Smooth muscle cell (in vitro differentiated cells): Measurements from ENCODE around the gene YRDC. TPM values are rescaled to one million over a fixed set of nuclear protein-coding genes. Genes with fewer than 3 reads are reported as not detected.

Experiments used
- DNase-seq: peaks from one replicate; lab custom pipeline; 2025; ENCODE audit not compliant: unreplicated experiment; lab: John Stamatoyannopoulos, UW
- H2AFZ ChIP-seq: fragments of 200-600 bp; sonication (generic); 2 replicates; pipeline ENCODE4 v1.6.0; 2016; ENCODE audit warnings: antibody characterized with exemption, low read depth, mild to moderate bottlenecking
- H3F3A ChIP-seq: fragments of 200-600 bp; sonication (generic); 2 replicates; pipeline ENCODE4 v1.6.0; 2017; ENCODE audit warnings: antibody characterized with exemption, low read depth
- H3K27ac ChIP-seq: fragments of 200-600 bp; sonication (generic); 2 replicates; pipeline ENCODE4 v1.5.1; 2016; ENCODE audit warnings: low read depth, mild to moderate bottlenecking
- H3K27me3 ChIP-seq: fragments of 200-600 bp; sonication (generic); 2 replicates; pipeline ENCODE4 v1.6.1; 2016; ENCODE audit warnings: low read depth, mild to moderate bottlenecking
- H3K36me3 ChIP-seq: fragments of 200-600 bp; sonication (generic); 2 replicates; pipeline ENCODE4 v1.5.1; 2016; ENCODE audit warnings: low read depth
- H3K4me1 ChIP-seq: fragments of 200-600 bp; sonication (generic); 2 replicates; pipeline ENCODE4 v1.5.1; 2016; ENCODE audit warnings: low read depth
- H3K4me2 ChIP-seq: fragments of 200-600 bp; sonication (generic); 2 replicates; pipeline ENCODE4 v1.6.0; 2016; ENCODE audit warnings: mild to moderate bottlenecking
- H3K4me3 ChIP-seq: fragments of 200-600 bp; sonication (generic); 2 replicates; pipeline ENCODE4 v1.5.1; 2016; ENCODE audit warnings: mild to moderate bottlenecking
- H3K79me2 ChIP-seq: fragments of 200-600 bp; sonication (generic); 2 replicates; pipeline ENCODE4 v1.6.0; 2016; ENCODE audit warnings: low read depth, mild to moderate bottlenecking
- H3K9ac ChIP-seq: fragments of 200-600 bp; sonication (generic); 2 replicates; pipeline ENCODE4 v1.6.0; 2016; ENCODE audit warnings: low read depth
- H3K9me3 ChIP-seq: fragments of 200-600 bp; sonication (generic); replicated peaks from 2 replicates; pipeline ENCODE4 v1.5.1; 2016; ENCODE audit warnings: low read depth
- H4K20me1 ChIP-seq: fragments of 200-600 bp; sonication (generic); 2 replicates; pipeline ENCODE4 v1.6.0; 2016; ENCODE audit warnings: low read depth
- WGBS: methylation state at CpG from one replicate; pipeline ENCODE4 v1.1.7; 2016; ENCODE audit warnings: low lambda C conversion rate; 5-methylcytosine and 5-hydroxymethylcytosine counted together
- polyA plus RNA-seq: library from polyadenylated mRNA; unstranded; fragments of >200 nt; fragmentation: Nextera tagmentation; extraction: Ambion mirVana; gene quantifications from 2 replicates; pipeline ENCODE4 v1.2.1, GENCODE V29; 2016
- total RNA-seq: library from RNA; depleted of rRNA; stranded (reverse); fragments of >200 nt; gene quantifications from 2 replicates; pipeline ENCODE4 v1.2.3, GENCODE V29; 2014
- TF ChIP-seq, protein P1 (sequence below): fragments of 200-600 bp; sonication (generic); IDR thresholded peaks from 2 replicates; pipeline ENCODE4 v1.5.1; 2017; ENCODE audit warnings: borderline replicate concordance, mild to moderate bottlenecking, antibody characterized with exemption; ENCODE audit not compliant: insufficient read depth, poor library complexity, severe bottlenecking

The YRDC gene
- total and polyA plus RNA-seq, 2 experiments from 2014 or later, result 29.6 to 46.0 TPM

DNA sequence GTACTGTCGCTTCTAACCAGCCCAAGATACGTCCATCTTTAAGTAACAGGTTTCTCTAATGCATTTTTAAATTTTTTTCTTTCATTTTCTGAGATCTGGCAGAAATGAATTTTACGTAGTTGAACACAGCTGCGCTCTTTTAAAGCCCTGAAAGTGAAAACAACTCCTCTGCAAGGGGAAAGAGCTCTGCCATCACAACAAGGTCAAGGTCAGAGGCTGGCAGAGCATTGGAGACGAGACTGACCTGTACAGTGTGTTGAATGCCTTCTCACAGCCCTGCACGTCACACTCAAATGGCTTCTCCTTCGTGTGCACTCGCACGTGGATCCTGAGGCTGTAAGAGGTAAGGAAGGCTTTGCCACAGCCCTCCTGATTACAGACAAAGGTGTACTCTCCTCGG is 31.7 kb upstream of the YRDC start:
- peaks cover 20% of the 10 kb centered on the region for H3K79me2 ChIP-seq

GRCh38 chr1:37836788-37837187 is 28.8 kb upstream of the YRDC start:
- no peaks in the 10 kb centered on the region for H3K4me1 ChIP-seq
- H3F3A ChIP-seq, result no peaks in the 10 kb centered on the region
- no peak for DNase-seq
- H2AFZ ChIP-seq, result no peak overlapping the region
- TF ChIP-seq, protein P1, sequence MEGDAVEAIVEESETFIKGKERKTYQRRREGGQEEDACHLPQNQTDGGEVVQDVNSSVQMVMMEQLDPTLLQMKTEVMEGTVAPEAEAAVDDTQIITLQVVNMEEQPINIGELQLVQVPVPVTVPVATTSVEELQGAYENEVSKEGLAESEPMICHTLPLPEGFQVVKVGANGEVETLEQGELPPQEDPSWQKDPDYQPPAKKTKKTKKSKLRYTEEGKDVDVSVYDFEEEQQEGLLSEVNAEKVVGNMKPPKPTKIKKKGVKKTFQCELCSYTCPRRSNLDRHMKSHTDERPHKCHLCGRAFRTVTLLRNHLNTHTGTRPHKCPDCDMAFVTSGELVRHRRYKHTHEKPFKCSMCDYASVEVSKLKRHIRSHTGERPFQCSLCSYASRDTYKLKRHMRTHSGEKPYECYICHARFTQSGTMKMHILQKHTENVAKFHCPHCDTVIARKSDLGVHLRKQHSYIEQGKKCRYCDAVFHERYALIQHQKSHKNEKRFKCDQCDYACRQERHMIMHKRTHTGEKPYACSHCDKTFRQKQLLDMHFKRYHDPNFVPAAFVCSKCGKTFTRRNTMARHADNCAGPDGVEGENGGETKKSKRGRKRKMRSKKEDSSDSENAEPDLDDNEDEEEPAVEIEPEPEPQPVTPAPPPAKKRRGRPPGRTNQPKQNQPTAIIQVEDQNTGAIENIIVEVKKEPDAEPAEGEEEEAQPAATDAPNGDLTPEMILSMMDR, result no peak
- H3K36me3 ChIP-seq, result peaks cover 18% of the 10 kb centered on the region
- WGBS, result 62% methylated on average over 3 of the region's 3 CpGs
- H4K20me1 ChIP-seq, result peaks cover 3% of the 10 kb centered on the region
- H3K4me2 ChIP-seq, result no peak overlapping the region
- H3K9me3 ChIP-seq, result no peaks in the 10 kb centered on the region
- H3K27me3 ChIP-seq, result no peaks in the 10 kb centered on the region
- H3K79me2 ChIP-seq, result peaks cover under 1% of the 10 kb centered on the region
- no peak overlapping the region for H3K4me3 ChIP-seq
- H3K27ac ChIP-seq, result no peak overlapping the region
- no peak overlapping the region for H3K9ac ChIP-seq

More for the DNA sequence above, 31.7 kb upstream of the YRDC start:
- Histone ChIP-seq H3K27me3 (no peaks in the 10 kb centered on the region), H4K20me1 (peaks cover 27% of the 10 kb centered on the region), H2AFZ (no peak overlapping the region), H3K4me1 (no peaks in the 10 kb centered on the region), H3K27ac (no peak overlapping the region), H3K4me3 (no peak overlapping the region), H3K9ac (no peak overlapping the region), H3F3A (no peaks in the 10 kb centered on the region), H3K4me2 (no peak overlapping the region), H3K36me3 (peaks cover 11% of the 10 kb centered on the region), H3K9me3 (no peaks in the 10 kb centered on the region)
- 96% methylated on average over 10 of the region's 10 CpGs for WGBS
- TF ChIP-seq, protein P1, result no peak
- DNase-seq, result no peak

- Histone ChIP-seq H3K9me3 (no peaks in the 10 kb centered on the region), H2AFZ (no peak overlapping the region), H3K4me3 (no peak overlapping the region), H3K79me2 (no peaks in the 10 kb centered on the region), H4K20me1 (no peaks in the 10 kb centered on the region), H3K36me3 (peaks cover 27% of the 10 kb centered on the region), H3K27me3 (no peaks in the 10 kb centered on the region), H3K4me1 (no peaks in the 10 kb centered on the region), H3F3A (no peaks in the 10 kb centered on the region), H3K27ac (no peak overlapping the region), H3K4me2 (no peak overlapping the region), H3K9ac (no peak overlapping the region)
- 100% methylated on average over 2 of the region's 2 CpGs for WGBS
- DNase-seq, result no peak
- TF ChIP-seq, protein P1, result no peak
Measured at GRCh38 chr1:37831809-37832208, 23.8 kb upstream of the YRDC start.

- no peak for DNase-seq
- Histone ChIP-seq H3F3A (no peaks in the 10 kb centered on the region), H3K27ac (no peak overlapping the region), H3K9ac (no peak overlapping the region), H3K4me3 (no peak overlapping the region), H2AFZ (no peak overlapping the region), H3K36me3 (peaks cover 25% of the 10 kb centered on the region), H3K4me1 (no peaks in the 10 kb centered on the region), H3K4me2 (no peak overlapping the region), H3K9me3 (no peaks in the 10 kb centered on the region), H3K79me2 (no peaks in the 10 kb centered on the region), H3K27me3 (no peaks in the 10 kb centered on the region), H4K20me1 (no peaks in the 10 kb centered on the region)
- WGBS, result 98% methylated on average over 4 of the region's 4 CpGs
- TF ChIP-seq, protein P1, result no peak
Measured at GRCh38 chr1:37831109-37831508, 23.1 kb upstream of the YRDC start.
